ENCODE data around the gene NPC2. TPM values are rescaled to one million over a fixed set of nuclear protein-coding genes. Genes with fewer than 3 reads are reported as not detected.
A peak's percentile ranks its signal among the peaks of the same experiment; 100 is the strongest.

Gene NPC2
- total RNA-seq, 1 experiment from 2014 or later: 141 TPM

- CTCF ChIA-PET: no interaction called here
- POLR2A ChIA-PET: no interaction called here
- in situ Hi-C loops (cut with HindIII; ENCODE audit: low pct_unique_long_range_greater_than_20kb, low sequenced_read_pairs): no loop called here
- Histone ChIP-seq H3K4me1 (ENCODE audit: control insufficient read depth, insufficient read depth, low read length) (no peaks in the 10 kb centered on the region), H3K27ac (ENCODE audit: low read length) (no peak overlapping the region), H3K27me3 (ENCODE audit: control insufficient read depth, insufficient read depth, low read length) (no peaks in the 10 kb centered on the region), H3K9me3 (ENCODE audit: control insufficient read depth, insufficient read depth, low read depth, low read length) (no peaks in the 10 kb centered on the region), H3K36me3 (ENCODE audit: control insufficient read depth, insufficient read depth, low read length) (no peaks in the 10 kb centered on the region), H3K4me3 (ENCODE audit: low read depth in 2 of 2, low read length in 2 of 2) (no peak overlapping the region)
- BruUV-seq (replicated peaks): no TSS peak
- TF ChIP-seq, protein P1, sequence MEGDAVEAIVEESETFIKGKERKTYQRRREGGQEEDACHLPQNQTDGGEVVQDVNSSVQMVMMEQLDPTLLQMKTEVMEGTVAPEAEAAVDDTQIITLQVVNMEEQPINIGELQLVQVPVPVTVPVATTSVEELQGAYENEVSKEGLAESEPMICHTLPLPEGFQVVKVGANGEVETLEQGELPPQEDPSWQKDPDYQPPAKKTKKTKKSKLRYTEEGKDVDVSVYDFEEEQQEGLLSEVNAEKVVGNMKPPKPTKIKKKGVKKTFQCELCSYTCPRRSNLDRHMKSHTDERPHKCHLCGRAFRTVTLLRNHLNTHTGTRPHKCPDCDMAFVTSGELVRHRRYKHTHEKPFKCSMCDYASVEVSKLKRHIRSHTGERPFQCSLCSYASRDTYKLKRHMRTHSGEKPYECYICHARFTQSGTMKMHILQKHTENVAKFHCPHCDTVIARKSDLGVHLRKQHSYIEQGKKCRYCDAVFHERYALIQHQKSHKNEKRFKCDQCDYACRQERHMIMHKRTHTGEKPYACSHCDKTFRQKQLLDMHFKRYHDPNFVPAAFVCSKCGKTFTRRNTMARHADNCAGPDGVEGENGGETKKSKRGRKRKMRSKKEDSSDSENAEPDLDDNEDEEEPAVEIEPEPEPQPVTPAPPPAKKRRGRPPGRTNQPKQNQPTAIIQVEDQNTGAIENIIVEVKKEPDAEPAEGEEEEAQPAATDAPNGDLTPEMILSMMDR (IDR thresholded peaks at IDR 0.05): no peak
- TF ChIP-seq SIN3A (IDR thresholded peaks at IDR 0.05; ENCODE audit: borderline replicate concordance, insufficient read depth, low read depth, low read length): no peak
- DNase-seq (ENCODE audit: low read depth, low spot score) (no peak), ATAC-seq (no peak)
- intact Hi-C loops (cut with micrococcal nuclease; ENCODE audit: unreplicated experiment): no loop called here
Measured at GRCh38 chr14:74533576-74533975, 40.5 kb upstream of the NPC2 start.

DNA sequence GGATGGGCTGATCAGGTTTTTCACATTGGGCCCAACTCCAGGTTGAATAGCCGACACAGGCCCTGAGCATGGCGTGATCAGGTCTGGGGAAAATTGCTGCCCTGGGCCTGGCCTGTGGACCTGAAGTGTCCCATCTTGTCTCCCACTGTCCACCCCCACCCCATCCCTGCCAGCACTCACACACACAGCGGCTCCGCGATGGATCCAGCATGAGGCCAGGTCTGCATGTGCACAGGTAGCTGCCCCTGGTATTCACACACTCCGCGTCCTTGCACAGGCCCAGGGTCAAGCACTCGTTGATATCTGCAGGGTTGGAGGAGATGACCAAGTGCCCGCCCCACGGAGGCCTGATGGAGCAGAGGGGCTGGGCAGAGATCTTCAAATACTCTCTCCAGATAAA, 39.1 kb upstream of the NPC2 start:
- H3K4me1 ChIP-seq (ENCODE audit: control insufficient read depth, insufficient read depth, low read length): no peaks in the 10 kb centered on the region
- in situ Hi-C loops (cut with HindIII; ENCODE audit: low pct_unique_long_range_greater_than_20kb, low sequenced_read_pairs) (no loop called here), intact Hi-C loops (cut with micrococcal nuclease; ENCODE audit: unreplicated experiment) (no loop called here)
- TF ChIP-seq, protein P1 (IDR thresholded peaks at IDR 0.05): no peak
- TF ChIP-seq POLR2AphosphoS5 (IDR thresholded peaks at IDR 0.05; ENCODE audit: low read depth, low read length): no peak
- no peak for TF ChIP-seq SIN3A (IDR thresholded peaks at IDR 0.05; ENCODE audit: borderline replicate concordance, insufficient read depth, low read depth, low read length)
- TF ChIP-seq REST (IDR thresholded peaks at IDR 0.05; ENCODE audit: insufficient read depth in 1 of 2, low read depth in 2 of 2, low read length in 1 of 2): no peak
- TF ChIP-seq TCF7L2 (IDR thresholded peaks at IDR 0.05; ENCODE audit: low read depth, low read length): no peak
- DNase-seq (ENCODE audit: low read depth, low spot score) (no peak), ATAC-seq (no peak)
- POLR2A ChIA-PET: no interaction called here
- H3K27ac ChIP-seq (ENCODE audit: low read length): no peak overlapping the region
- no peaks in the 10 kb centered on the region for H3K9me3 ChIP-seq (ENCODE audit: control insufficient read depth, insufficient read depth, low read depth, low read length)
- CTCF ChIA-PET: no interaction called here
- H3K27me3 ChIP-seq (ENCODE audit: control insufficient read depth, insufficient read depth, low read length): no peaks in the 10 kb centered on the region
- no peak overlapping the region for H3K4me3 ChIP-seq (ENCODE audit: low read depth in 2 of 2, low read length in 2 of 2)
- H3K36me3 ChIP-seq (ENCODE audit: control insufficient read depth, insufficient read depth, low read length): no peaks in the 10 kb centered on the region
- BruUV-seq (replicated peaks): no TSS peak

GRCh38 chr14:74531467-74531866, 38.4 kb upstream of the NPC2 start:
- Histone ChIP-seq H3K27ac (ENCODE audit: low read length) (no peak overlapping the region), H3K9me3 (ENCODE audit: control insufficient read depth, insufficient read depth, low read depth, low read length) (no peaks in the 10 kb centered on the region), H3K4me3 (ENCODE audit: low read depth in 2 of 2, low read length in 2 of 2) (no peak overlapping the region), H3K36me3 (ENCODE audit: control insufficient read depth, insufficient read depth, low read length) (no peaks in the 10 kb centered on the region), H3K27me3 (ENCODE audit: control insufficient read depth, insufficient read depth, low read length) (no peaks in the 10 kb centered on the region), H3K4me1 (ENCODE audit: control insufficient read depth, insufficient read depth, low read length) (no peaks in the 10 kb centered on the region)
- no TSS peak for BruUV-seq (replicated peaks)
- peak; percentile 50 for ATAC-seq
- intact Hi-C loops (cut with micrococcal nuclease; ENCODE audit: unreplicated experiment) (no loop called here), in situ Hi-C loops (cut with HindIII; ENCODE audit: low pct_unique_long_range_greater_than_20kb, low sequenced_read_pairs) (no loop called here)
- DNase-seq (ENCODE audit: low read depth, low spot score): no peak
- TF ChIP-seq, protein P1 (IDR thresholded peaks at IDR 0.05): no peak
- no peak for TF ChIP-seq SIN3A (IDR thresholded peaks at IDR 0.05; ENCODE audit: borderline replicate concordance, insufficient read depth, low read depth, low read length)
- TF ChIP-seq TCF7L2 (IDR thresholded peaks at IDR 0.05; ENCODE audit: low read depth, low read length): no peak
- no peak for TF ChIP-seq REST (IDR thresholded peaks at IDR 0.05; ENCODE audit: insufficient read depth in 1 of 2, low read depth in 2 of 2, low read length in 1 of 2)
- TF ChIP-seq POLR2AphosphoS5 (IDR thresholded peaks at IDR 0.05; ENCODE audit: low read depth, low read length): no peak
- ChIA-PET CTCF (no interaction called here), POLR2A (no interaction called here)
